Activated naive CD4-positive, alpha-beta T cell treated with anti-CD3 and anti-CD28 coated beads for 36 hours (primary cell): ENCODE measurements around the gene GPR107. TPM values are rescaled to one million over a fixed set of nuclear protein-coding genes. Genes with fewer than 3 reads are reported as not detected.

Experiments used
- CTCF ChIA-PET: fragments of 350-600 bp; sonication (Branson Sonifier 250); formaldehyde crosslinking; loops from one replicate; lab custom pipeline; 2021; ENCODE audit warnings: antibody characterized with exemption; lab: Charles Lee
- DNase-seq: peaks from one replicate; pipeline ENCODE4 v3.0.0-alpha.2; 2020
- H3K27ac Mint-ChIP-seq: one replicate; pipeline ENCODE4 v1.8.0; 2021; ENCODE audit warnings: mild to moderate bottlenecking, mixed read lengths
- H3K27me3 Mint-ChIP-seq: one replicate; pipeline ENCODE4 v1.8.0; 2021; ENCODE audit warnings: low read depth, mixed read lengths
- H3K36me3 Mint-ChIP-seq: one replicate; pipeline ENCODE4 v1.8.0; 2021; ENCODE audit warnings: low read depth, mixed read lengths
- H3K4me1 Mint-ChIP-seq: one replicate; pipeline ENCODE4 v1.8.0; 2021; ENCODE audit warnings: low read depth, mixed read lengths
- H3K4me3 Mint-ChIP-seq: one replicate; pipeline ENCODE4 v1.8.0; 2021; ENCODE audit warnings: mild to moderate bottlenecking, moderate library complexity, mixed read lengths
- H3K9me3 Mint-ChIP-seq: one replicate; pipeline ENCODE4 v1.8.0; 2021; ENCODE audit warnings: mixed read lengths
- intact Hi-C: fragments of 100-400 bp; cut with micrococcal nuclease; formaldehyde crosslinking; loops from one replicate; pipeline ENCODE4 v1.15.1; 2023
- total RNA-seq, 2 experiments: library from RNA; stranded (reverse); gene quantifications; one replicate each; pipeline ENCODE4 v1.2.3, GENCODE V29; 2021

The GPR107 gene
- total RNA-seq, 2 experiments from 2014 or later: 19.0 to 20.0 TPM

- H3K27ac Mint-ChIP-seq: peak overlapping the region; percentile 85
- peak overlapping the region; percentile 45 for H3K4me3 Mint-ChIP-seq
- DNase-seq: peak; percentile 68
- H3K36me3 Mint-ChIP-seq: peaks cover 10% of the 10 kb centered on the region
- CTCF ChIA-PET: interaction anchor here (0.7 to 2.2 kb wide), 6 partner anchors 10 to 143 kb away, joined by 3 to 10 read pairs (median 4); no protein-coding TSS in a partner anchor
- intact Hi-C loops: loop anchor here (1.0 to 2.0 kb wide), 6 partner anchors 8 to 141 kb away; no protein-coding TSS in a partner anchor
- H3K4me1 Mint-ChIP-seq: peaks cover 96% of the 10 kb centered on the region
- H3K9me3 Mint-ChIP-seq: no peaks in the 10 kb centered on the region
- no peaks in the 10 kb centered on the region for H3K27me3 Mint-ChIP-seq
Observed at GRCh38 chr9:130029223-130029973, 24.3 kb upstream of the GPR107 start.

GRCh38 chr9:130030651-130031127 lies 23.0 kb upstream of the GPR107 start:
- Mint-ChIP-seq H3K4me3 (no peak overlapping the region), H3K9me3 (no peaks in the 10 kb centered on the region), H3K27ac (peak overlapping the region; percentile 93), H3K27me3 (no peaks in the 10 kb centered on the region), H3K4me1 (peaks cover 97% of the 10 kb centered on the region), H3K36me3 (peaks cover 11% of the 10 kb centered on the region)
- intact Hi-C loops: loop anchor here (10.0 kb wide), 1 partner anchor 1244 kb away; the partner anchor contains the start of gene FAM78A
- DNase-seq: no peak
- CTCF ChIA-PET: interaction anchor here (0.6 to 2.2 kb wide), 9 partner anchors 9 to 146 kb away, joined by 3 to 10 read pairs (median 4); no protein-coding TSS in a partner anchor

DNA sequence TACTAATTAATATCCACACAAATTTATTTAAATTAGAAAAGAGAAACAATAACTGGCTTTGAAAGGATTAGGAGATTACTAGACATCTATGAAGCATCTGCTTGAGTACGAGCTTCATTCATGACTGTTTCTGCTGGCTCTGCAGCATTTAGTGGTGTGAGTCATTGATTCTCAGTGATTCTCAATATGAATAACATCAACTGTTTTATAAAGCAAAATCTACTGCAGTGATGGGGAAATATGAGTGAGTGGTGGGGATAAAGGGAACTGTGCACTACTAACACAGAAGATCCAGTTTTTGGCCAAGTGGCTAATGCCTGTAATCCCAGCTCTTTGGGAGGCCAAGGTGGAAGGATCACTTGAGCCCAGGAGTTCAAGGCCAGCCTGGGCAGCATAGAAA lies 19.1 kb upstream of the GPR107 start:
- Mint-ChIP-seq H3K36me3 (peaks cover 6% of the 10 kb centered on the region), H3K27ac (peak overlapping the region; percentile 95), H3K9me3 (no peaks in the 10 kb centered on the region), H3K27me3 (no peaks in the 10 kb centered on the region), H3K4me1 (peaks cover 90% of the 10 kb centered on the region), H3K4me3 (peak overlapping the region; percentile 11)
- intact Hi-C loops: loop anchor here (1.0 to 10.0 kb wide), 3 partner anchors 14 to 1240 kb away; partner anchors contain the start of gene FAM78A
- CTCF ChIA-PET: interaction anchor here (0.7 to 1.7 kb wide), 4 partner anchors 11 to 148 kb away, joined by 3 to 8 read pairs (median 4); no protein-coding TSS in a partner anchor
- peak; percentile 61 for DNase-seq

DNA sequence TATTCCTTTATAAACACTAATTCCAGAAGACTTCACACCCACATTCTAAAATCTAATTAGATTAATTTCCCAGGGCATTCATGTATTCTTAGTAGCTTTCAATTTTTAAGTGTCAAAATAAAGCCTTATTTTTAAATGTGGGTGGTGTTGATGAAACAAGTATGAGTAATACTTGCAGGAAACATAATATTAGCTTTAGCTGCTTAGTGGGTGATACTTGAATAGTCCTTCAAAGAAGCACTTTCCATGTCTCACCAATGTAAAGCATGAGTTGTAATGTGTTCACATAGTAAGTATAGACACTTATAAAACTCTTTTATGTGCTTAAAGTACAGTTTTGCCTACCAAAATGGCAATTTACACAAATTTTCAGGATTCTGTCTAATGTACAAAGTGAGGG lies 17.6 kb upstream of the GPR107 start:
- peaks cover 79% of the 10 kb centered on the region for H3K4me1 Mint-ChIP-seq
- CTCF ChIA-PET: interaction anchor here (1.3 to 1.7 kb wide), 3 partner anchors 13 to 150 kb away, joined by 3 to 8 read pairs (median 4); no protein-coding TSS in a partner anchor
- intact Hi-C loops: loop anchor here (10.0 kb wide), 1 partner anchor 1239 kb away; the partner anchor contains the start of gene FAM78A
- H3K36me3 Mint-ChIP-seq: peaks cover 9% of the 10 kb centered on the region
- H3K27me3 Mint-ChIP-seq: no peaks in the 10 kb centered on the region
- H3K27ac Mint-ChIP-seq: peak overlapping the region; percentile 95
- H3K9me3 Mint-ChIP-seq: no peaks in the 10 kb centered on the region
- DNase-seq: no peak
- peak overlapping the region; percentile 55 for H3K4me3 Mint-ChIP-seq

- CTCF ChIA-PET: interaction anchor here (0.7 to 3.1 kb wide), 15 partner anchors 9 to 203 kb away, joined by 3 to 12 read pairs (median 3); partner anchors contain the start of gene GPR107
- Mint-ChIP-seq H3K4me3 (peak overlapping the region; percentile 81), H3K27me3 (no peaks in the 10 kb centered on the region), H3K9me3 (no peaks in the 10 kb centered on the region), H3K4me1 (peaks cover 62% of the 10 kb centered on the region), H3K36me3 (peaks cover 16% of the 10 kb centered on the region), H3K27ac (peak overlapping the region; percentile 95)
- peak; percentile 42 for DNase-seq
- intact Hi-C loops: loop anchor here (2.0 to 10.0 kb wide), 3 partner anchors 77 to 1235 kb away; partner anchors contain the start of gene FAM78A
Observed at GRCh38 chr9:130039528-130040147, 14.1 kb upstream of the GPR107 start.

DNA sequence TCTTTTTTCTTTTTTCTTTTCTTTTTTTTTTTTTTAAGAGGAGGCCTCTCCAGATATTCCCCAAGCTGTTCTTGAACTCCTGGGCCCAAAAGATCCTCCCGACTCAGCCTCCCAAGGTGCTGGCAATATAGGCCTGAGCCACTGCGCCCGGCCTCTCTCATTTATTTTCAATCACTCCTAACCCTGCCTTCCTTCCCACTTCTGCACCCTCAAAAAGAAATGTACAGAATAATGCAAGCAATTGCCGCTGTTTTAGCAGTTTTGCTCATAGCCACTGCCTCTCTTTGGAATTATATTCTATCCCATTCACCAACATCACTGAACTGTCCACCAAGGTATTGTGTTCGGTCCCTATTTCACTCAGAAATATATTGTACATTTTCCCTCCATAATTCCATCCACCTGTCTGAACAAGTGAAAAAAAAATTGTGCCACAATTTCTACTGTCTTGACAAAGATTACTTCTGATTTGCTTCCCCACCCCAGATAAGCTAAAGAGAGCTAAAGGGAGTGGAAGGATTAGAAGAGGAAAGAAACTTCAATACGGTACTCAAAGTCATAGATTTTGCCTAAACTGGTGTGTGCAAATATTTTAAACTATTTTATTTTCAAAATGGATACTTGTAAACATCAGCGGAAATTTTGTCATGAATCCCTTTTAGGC lies 12.6 kb upstream of the GPR107 start:
- CTCF ChIA-PET: interaction anchor here (0.7 to 3.1 kb wide), 5 partner anchors 14 to 154 kb away, joined by 3 to 12 read pairs (median 3); no protein-coding TSS in a partner anchor
- Mint-ChIP-seq H3K27ac (peak overlapping the region; percentile 100), H3K9me3 (no peaks in the 10 kb centered on the region), H3K4me1 (peaks cover 56% of the 10 kb centered on the region), H3K4me3 (peak overlapping the region; percentile 100), H3K27me3 (no peaks in the 10 kb centered on the region), H3K36me3 (peaks cover 15% of the 10 kb centered on the region)
- peak; percentile 27 for DNase-seq
- intact Hi-C loops: no loop called here

GRCh38 chr9:130041648-130042405 lies 11.9 kb upstream of the GPR107 start:
- CTCF ChIA-PET: interaction anchor here (0.7 to 1.6 kb wide), 4 partner anchors 14 to 155 kb away, joined by 3 to 8 read pairs (median 3); no protein-coding TSS in a partner anchor
- intact Hi-C loops: no loop called here
- Mint-ChIP-seq H3K27me3 (no peaks in the 10 kb centered on the region), H3K36me3 (peaks cover 15% of the 10 kb centered on the region), H3K4me3 (peak overlapping the region; percentile 100), H3K9me3 (no peaks in the 10 kb centered on the region), H3K27ac (peak overlapping the region; percentile 100), H3K4me1 (peaks cover 49% of the 10 kb centered on the region)
- DNase-seq: peak; percentile 20

DNA sequence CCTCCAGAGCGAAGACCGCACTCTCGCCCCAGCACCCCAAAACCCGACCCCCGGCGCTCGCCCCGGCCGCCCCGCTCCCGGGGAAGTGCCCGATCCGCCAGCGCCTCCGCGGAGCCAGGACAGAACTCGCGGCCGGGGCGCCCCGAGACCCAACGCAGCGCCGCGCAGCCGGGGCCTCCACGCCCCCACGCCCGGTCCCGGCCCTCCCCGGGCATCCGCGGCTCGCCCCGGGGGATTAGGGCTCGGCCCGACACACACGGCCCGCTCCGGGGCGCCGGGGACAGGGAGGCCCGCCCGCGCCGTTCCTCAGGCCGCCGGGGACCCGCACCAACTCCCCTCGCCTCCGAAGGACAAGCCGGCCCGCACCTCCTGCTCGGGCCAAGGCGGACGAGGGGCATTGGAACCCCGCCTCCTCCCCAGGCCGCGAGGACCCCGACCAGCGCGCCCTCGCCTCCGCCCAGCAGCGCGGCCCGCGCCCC lies 11.3 kb upstream of the GPR107 start:
- CTCF ChIA-PET: interaction anchor here (1.3 to 1.6 kb wide), 2 partner anchors 32 to 150 kb away, joined by 3 to 8 read pairs; no protein-coding TSS in a partner anchor
- DNase-seq: peak; percentile 29
- H3K36me3 Mint-ChIP-seq: peaks cover 12% of the 10 kb centered on the region

GRCh38 chr9:130042885-130043653 lies 10.6 kb upstream of the GPR107 start, which contains the start of gene FNBP1:
Gene FNBP1, minus strand, starts transcription at chr9:130043189. Its CDS starts 214 bp downstream, at chr9:130042975.
- peak; percentile 81 for DNase-seq
- Mint-ChIP-seq H3K27me3 (no peaks in the 10 kb centered on the region), H3K9me3 (no peaks in the 10 kb centered on the region), H3K27ac (peak within 1 kb of the TSS; percentile 100), H3K4me1 (peaks cover 38% of the 10 kb centered on the region), H3K4me3 (peak within 1 kb of the TSS; percentile 100), H3K36me3 (peaks cover 12% of the 10 kb centered on the region)
- intact Hi-C loops: loop anchor here (1.0 kb wide), 1 partner anchor 155 kb away; no protein-coding TSS in a partner anchor
- CTCF ChIA-PET: interaction anchor here (1.3 kb wide), 1 partner anchor 33 kb away, joined by 3 read pairs; no protein-coding TSS in a partner anchor

More for the DNA sequence above, 11.3 kb upstream of the GPR107 start:
- Mint-ChIP-seq H3K4me3 (peak overlapping the region; percentile 100), H3K27me3 (no peaks in the 10 kb centered on the region), H3K9me3 (no peaks in the 10 kb centered on the region), H3K27ac (peak overlapping the region; percentile 100), H3K4me1 (peaks cover 43% of the 10 kb centered on the region)
- intact Hi-C loops: no loop called here
